Ishikawa (cell line): Measurements from ENCODE around the gene BLM.

Source experiments
- CEBPB ChIP-seq: IDR thresholded peaks from 2 replicates; pipeline ENCODE4 v1.6.1; 2012
- CREB1 ChIP-seq: IDR thresholded peaks from 2 replicates; pipeline ENCODE4 v1.6.1; 2012; ENCODE audit warnings: low read depth
- ZBTB7A ChIP-seq: IDR thresholded peaks from 2 replicates; pipeline ENCODE4 v1.6.1; 2012; ENCODE audit warnings: low read depth

DNA sequence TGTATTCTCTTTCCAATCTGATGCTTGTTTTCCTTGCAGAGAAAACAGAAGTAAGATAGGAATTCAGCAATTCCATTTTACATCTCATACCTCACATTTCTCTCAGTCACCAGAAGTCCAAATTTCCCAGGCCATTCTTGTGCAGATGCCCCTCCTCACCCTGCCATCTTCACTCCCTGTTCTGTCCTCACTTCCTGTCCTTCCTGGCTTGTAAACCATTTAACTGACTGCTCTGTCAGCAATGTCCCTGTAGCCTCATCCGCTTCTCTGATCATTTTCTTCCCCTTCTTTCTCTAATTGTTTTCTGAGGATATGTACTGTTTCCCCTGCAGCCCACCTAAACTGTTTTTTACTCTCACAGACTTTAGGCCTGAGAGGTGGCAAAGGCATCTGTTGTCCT lies 40.3 kb downstream of the BLM start:
- TF ChIP-seq CREB1 (no peak), CEBPB (no peak), ZBTB7A (no peak)
